SK-N-SH treated with all-trans-retinoic acid at 6 μM for 48 hours (cell line): ENCODE data around the gene HSPA4.

Source experiments
- ZC3H10 ChIP-seq: fragments of 250-450 bp; sonication (Bioruptor Pico); IDR thresholded peaks from 2 replicates; pipeline ENCODE4 v1.5.1; 2021; ENCODE audit warnings: mild to moderate bottlenecking, moderate library complexity
- ZNF70 ChIP-seq: fragments of 450-650 bp; formaldehyde crosslinking; IDR thresholded peaks from 2 replicates; pipeline ENCODE4 v1.5.0; 2020; ENCODE audit warnings: mild to moderate bottlenecking, moderate library complexity
- ZNF8 ChIP-seq: fragments of 450-650 bp; formaldehyde crosslinking; IDR thresholded peaks from 2 replicates; pipeline ENCODE4 v1.5.0; 2020; ENCODE audit warnings: mild to moderate bottlenecking, moderate library complexity

DNA sequence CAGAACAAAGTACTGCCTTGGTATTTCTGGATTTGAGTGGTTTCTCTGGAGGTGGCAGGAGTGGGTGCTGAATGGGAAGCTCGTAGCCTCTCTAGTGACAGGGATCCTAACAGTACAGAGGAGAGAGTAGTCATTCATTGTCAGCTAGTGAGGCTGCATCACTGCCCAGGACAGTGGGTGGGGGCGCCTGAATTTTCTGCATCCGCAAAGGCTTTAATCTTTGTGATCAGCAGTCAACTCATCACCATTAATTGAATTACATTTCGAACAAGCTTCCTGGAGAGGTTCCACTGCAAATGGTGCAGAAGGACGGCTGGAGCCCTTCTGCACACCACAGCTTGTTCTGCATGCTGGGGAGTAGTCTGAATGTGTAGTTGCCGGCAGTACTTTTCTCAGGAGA is 77.5 kb downstream of the HSPA4 start:
- TF ChIP-seq ZC3H10 (CRISPR knock-in tag) (no peak), ZNF8 (CRISPR knock-in tag) (peak; percentile 41; the same call in 1 of the 2 replicates), ZNF70 (CRISPR knock-in tag) (0 out of 2 replicates have a peak, but pooled peaks have one; percentile 32)
